ENCODE results near the gene SGPP1.

DNA sequence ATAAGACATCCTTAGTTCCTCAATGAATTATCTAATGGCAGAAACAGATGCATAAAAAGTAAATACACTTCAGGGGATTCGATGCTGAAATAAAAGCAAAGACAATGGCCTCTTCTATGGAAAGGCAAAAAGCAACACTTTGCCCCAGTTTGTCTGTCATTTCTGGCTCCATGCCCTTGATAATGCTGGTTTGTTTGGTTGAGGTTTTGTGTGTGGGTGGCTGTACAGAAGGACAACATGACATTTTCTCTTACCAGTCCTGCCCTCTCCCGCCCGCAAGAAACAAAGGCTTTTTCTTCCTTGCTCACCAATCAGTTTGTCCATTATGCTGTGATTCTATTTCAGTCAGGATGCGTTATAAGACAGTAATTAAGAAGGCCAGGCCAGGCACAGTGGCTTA is 68.1 kb downstream of the SGPP1 start:
- TF ChIP-seq CTCF (IDR thresholded peaks at IDR 0.05) (no peak), JUNB (IDR thresholded peaks at IDR 0.05) (no peak), NFE2L2 (conservative IDR thresholded peaks at IDR 0.05; ENCODE audit: low read length) (no peak)

All from A549 (cell line).